ENCODE data around the gene YARS2. TPM values are rescaled to one million over a fixed set of nuclear protein-coding genes. Genes with fewer than 3 reads are reported as not detected.
"Not testable (repeated sequence)": the region's sequence is repeated elsewhere in the genome, so short reads cannot be mapped to it uniquely, and the experiment has no call there.

Gene YARS2
- total RNA-seq, 2 experiments from 2014 or later: 38.3 to 41.0 TPM

GRCh38 chr12:32725308-32725707 lies 30.4 kb downstream of the YARS2 start:
- not testable (repeated sequence) for H3K36me3 Mint-ChIP-seq, DNase-seq, H3K9me3 Mint-ChIP-seq, H3K27me3 Mint-ChIP-seq, H3K27ac Mint-ChIP-seq, H3K4me1 Mint-ChIP-seq, H3K4me3 Mint-ChIP-seq

- no peak overlapping the region for H3K27ac Mint-ChIP-seq
- H3K9me3 Mint-ChIP-seq: no peaks in the 10 kb centered on the region
- no peaks in the 10 kb centered on the region for H3K36me3 Mint-ChIP-seq
- no peak for DNase-seq
- no peaks in the 10 kb centered on the region for H3K4me1 Mint-ChIP-seq
- H3K27me3 Mint-ChIP-seq: no peaks in the 10 kb centered on the region
- no peak overlapping the region for H3K4me3 Mint-ChIP-seq
These were observed 36.8 kb downstream of the YARS2 start for GRCh38 chr12:32718926-32719325.

GRCh38 chr12:32714772-32715171 lies 40.9 kb downstream of the YARS2 start:
- H3K27ac Mint-ChIP-seq: no peak overlapping the region

GRCh38 chr12:32708926-32709325 lies 46.8 kb downstream of the YARS2 start:
- no peaks in the 10 kb centered on the region for H3K27me3 Mint-ChIP-seq

More at GRCh38 chr12:32714772-32715171, 40.9 kb downstream of the YARS2 start:
- Mint-ChIP-seq H3K4me1 (no peaks in the 10 kb centered on the region), H3K27me3 (no peaks in the 10 kb centered on the region), H3K4me3 (no peak overlapping the region), H3K9me3 (no peaks in the 10 kb centered on the region), H3K36me3 (peaks cover 7% of the 10 kb centered on the region)
- no peak for DNase-seq

GRCh38 chr12:32706335-32707024 lies 49.2 kb downstream of the YARS2 start:
- no peaks in the 10 kb centered on the region for H3K27me3 Mint-ChIP-seq
- H3K4me1 Mint-ChIP-seq: no peaks in the 10 kb centered on the region
- no peaks in the 10 kb centered on the region for H3K9me3 Mint-ChIP-seq
- peak overlapping the region; percentile 45 for H3K27ac Mint-ChIP-seq
- no peak for DNase-seq
- H3K36me3 Mint-ChIP-seq: peaks cover 6% of the 10 kb centered on the region
- no peak overlapping the region for H3K4me3 Mint-ChIP-seq

More at GRCh38 chr12:32708926-32709325, 46.8 kb downstream of the YARS2 start:
- Mint-ChIP-seq H3K4me3 (no peak overlapping the region), H3K9me3 (no peaks in the 10 kb centered on the region), H3K27ac (no peak overlapping the region), H3K36me3 (peaks cover 11% of the 10 kb centered on the region), H3K4me1 (no peaks in the 10 kb centered on the region)
- no peak for DNase-seq

GRCh38 chr12:32705783-32706182 lies 49.9 kb downstream of the YARS2 start:
- Mint-ChIP-seq H3K27me3 (no peaks in the 10 kb centered on the region), H3K36me3 (peaks cover 7% of the 10 kb centered on the region), H3K27ac (no peak overlapping the region), H3K9me3 (no peaks in the 10 kb centered on the region), H3K4me1 (no peaks in the 10 kb centered on the region), H3K4me3 (no peak overlapping the region)
- no peak for DNase-seq

GRCh38 chr12:32702946-32703345 lies 52.8 kb downstream of the YARS2 start:
- Mint-ChIP-seq H3K4me1 (peaks cover 4% of the 10 kb centered on the region), H3K4me3 (no peak overlapping the region), H3K27ac (no peak overlapping the region), H3K27me3 (no peaks in the 10 kb centered on the region), H3K9me3 (no peaks in the 10 kb centered on the region), H3K36me3 (peaks cover 6% of the 10 kb centered on the region)
- DNase-seq: no peak

- no peaks in the 10 kb centered on the region for H3K27me3 Mint-ChIP-seq
- no peaks in the 10 kb centered on the region for H3K9me3 Mint-ChIP-seq
- peaks cover 6% of the 10 kb centered on the region for H3K36me3 Mint-ChIP-seq
- no peak overlapping the region for H3K4me3 Mint-ChIP-seq
- H3K27ac Mint-ChIP-seq: no peak overlapping the region
- no peak for DNase-seq
- peaks cover 4% of the 10 kb centered on the region for H3K4me1 Mint-ChIP-seq
These were observed 53.2 kb downstream of the YARS2 start for GRCh38 chr12:32702473-32702872.

GRCh38 chr12:32699437-32699836 lies 56.3 kb downstream of the YARS2 start:
- DNase-seq, H3K27ac Mint-ChIP-seq, H3K4me1 Mint-ChIP-seq, H3K4me3 Mint-ChIP-seq, H3K9me3 Mint-ChIP-seq, H3K27me3 Mint-ChIP-seq: not testable (repeated sequence)
- peaks cover 16% of the 10 kb centered on the region for H3K36me3 Mint-ChIP-seq

- Mint-ChIP-seq H3K27ac (no peak overlapping the region), H3K4me3 (no peak overlapping the region), H3K4me1 (peaks cover 9% of the 10 kb centered on the region), H3K36me3 (peaks cover 20% of the 10 kb centered on the region), H3K27me3 (no peaks in the 10 kb centered on the region), H3K9me3 (no peaks in the 10 kb centered on the region)
- no peak for DNase-seq
These were observed 57.4 kb downstream of the YARS2 start for GRCh38 chr12:32698285-32698684.

- no peak overlapping the region for H3K27ac Mint-ChIP-seq
- H3K4me1 Mint-ChIP-seq: peaks cover 17% of the 10 kb centered on the region
- DNase-seq: no peak
- no peaks in the 10 kb centered on the region for H3K27me3 Mint-ChIP-seq
- peaks cover 19% of the 10 kb centered on the region for H3K36me3 Mint-ChIP-seq
- H3K9me3 Mint-ChIP-seq: no peaks in the 10 kb centered on the region
- H3K4me3 Mint-ChIP-seq: no peak overlapping the region
These were observed 58.3 kb downstream of the YARS2 start for GRCh38 chr12:32697445-32697844.

Other genes with a start within 250 kb of the YARS2 start
- gene DNM1L, start 76.6 kb downstream of the YARS2 start, total RNA-seq: 10 to 100 TPM; 60.4 to 66.1 TPM
- under 1 TPM; 0.18 to 0.60 TPM for gene PKP2, start 140.9 kb upstream of the YARS2 start, total RNA-seq